Cerebellar nuclear complex (tissue), 1 donor: Measurements from ENCODE around the gene RAD51B.

Experiments
- DNase-seq, 2 experiments: peaks; one replicate each; lab custom pipeline; 2025; lab: John Stamatoyannopoulos, UW

The RAD51B gene

GRCh38 chr14:67900231-67900630 lies 80.7 kb downstream of the RAD51B start:
- no peak for DNase-seq

GRCh38 chr14:67908052-67908754 lies 88.6 kb downstream of the RAD51B start:
- DNase-seq: no peak

- DNase-seq: no peak
Measured at GRCh38 chr14:67911562-67911961, 92.0 kb downstream of the RAD51B start.

GRCh38 chr14:67916430-67916829 lies 96.9 kb downstream of the RAD51B start:
- DNase-seq: no peak

GRCh38 chr14:67917006-67917405 lies 97.4 kb downstream of the RAD51B start:
- no peak for DNase-seq

- DNase-seq: no peak
Measured at GRCh38 chr14:67918838-67919237, 99.3 kb downstream of the RAD51B start.

DNA sequence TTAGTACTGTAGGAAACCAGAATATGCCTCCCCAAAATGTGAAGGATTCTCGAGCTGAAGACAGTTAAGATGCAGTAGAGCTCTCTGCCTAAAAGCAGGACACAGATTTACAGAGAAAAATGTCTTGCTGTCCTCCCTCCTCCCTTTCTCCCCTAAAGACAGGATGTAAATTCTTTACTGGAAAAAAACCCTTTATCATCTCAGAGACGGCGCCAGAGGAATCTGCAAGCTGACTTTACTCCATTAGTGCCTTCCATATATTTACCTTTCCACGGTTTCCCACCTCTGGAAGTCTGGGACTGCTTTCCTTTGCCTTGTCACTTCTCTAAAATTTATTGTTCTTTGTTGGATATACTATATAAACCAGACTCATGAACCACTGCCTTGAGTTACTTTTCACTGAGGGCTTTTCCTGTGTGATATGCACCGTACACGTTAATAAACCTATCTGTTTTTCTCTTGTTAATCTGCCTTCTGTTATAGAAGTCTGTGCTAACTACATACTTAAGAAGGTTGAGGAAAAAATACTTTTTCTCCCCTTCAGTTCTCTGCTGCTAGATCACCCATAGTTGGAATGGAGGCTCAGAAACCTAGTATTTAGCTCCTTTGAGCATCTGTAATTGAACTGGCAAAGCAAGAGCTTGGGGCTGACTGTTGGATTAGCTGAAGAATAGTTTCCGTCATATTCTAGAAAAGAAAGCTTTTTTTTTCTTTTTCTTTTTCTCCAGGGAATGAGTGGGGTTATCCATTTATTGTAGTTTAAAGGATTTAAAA lies 99.9 kb downstream of the RAD51B start:
- DNase-seq: no peak

DNA sequence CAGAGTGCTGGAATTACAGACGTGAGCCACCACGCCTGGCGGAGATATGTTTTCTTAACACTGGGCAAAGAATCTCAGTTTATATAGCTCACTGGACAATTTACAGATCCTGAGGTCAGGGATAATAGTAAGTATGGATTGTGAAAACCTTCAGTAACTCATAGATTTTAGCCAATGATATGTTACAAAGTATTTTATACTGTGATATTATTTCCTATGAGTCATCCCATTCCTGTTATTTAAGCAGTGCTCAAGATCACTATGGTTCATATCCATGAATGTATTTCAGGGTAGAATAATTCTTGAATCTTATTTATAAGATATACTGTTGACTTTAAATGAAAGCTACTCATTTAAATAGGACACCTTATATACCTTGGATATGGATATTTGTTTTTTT lies 107.2 kb downstream of the RAD51B start:
- no peak for DNase-seq

DNA sequence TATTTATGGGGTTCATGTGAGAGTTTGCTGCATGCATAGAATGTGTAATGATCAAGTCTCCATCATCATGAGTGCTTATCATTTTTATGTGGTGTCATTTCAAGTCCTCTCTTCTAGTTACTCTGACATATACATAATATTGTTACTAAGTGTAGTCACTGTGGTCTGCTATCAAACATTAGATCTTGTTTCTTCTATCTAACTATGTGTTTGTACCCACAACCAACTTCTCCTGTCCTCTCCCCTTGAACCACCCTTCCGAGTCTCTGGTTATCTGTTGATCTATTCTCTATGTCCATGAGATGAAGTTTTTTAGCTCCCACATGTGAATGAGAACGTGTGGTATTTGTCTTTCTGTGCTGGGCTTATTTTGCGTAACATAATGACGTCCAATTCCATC lies 107.7 kb downstream of the RAD51B start:
- DNase-seq: no peak

GRCh38 chr14:67928375-67928774 lies 108.8 kb downstream of the RAD51B start:
- DNase-seq: no peak

DNA sequence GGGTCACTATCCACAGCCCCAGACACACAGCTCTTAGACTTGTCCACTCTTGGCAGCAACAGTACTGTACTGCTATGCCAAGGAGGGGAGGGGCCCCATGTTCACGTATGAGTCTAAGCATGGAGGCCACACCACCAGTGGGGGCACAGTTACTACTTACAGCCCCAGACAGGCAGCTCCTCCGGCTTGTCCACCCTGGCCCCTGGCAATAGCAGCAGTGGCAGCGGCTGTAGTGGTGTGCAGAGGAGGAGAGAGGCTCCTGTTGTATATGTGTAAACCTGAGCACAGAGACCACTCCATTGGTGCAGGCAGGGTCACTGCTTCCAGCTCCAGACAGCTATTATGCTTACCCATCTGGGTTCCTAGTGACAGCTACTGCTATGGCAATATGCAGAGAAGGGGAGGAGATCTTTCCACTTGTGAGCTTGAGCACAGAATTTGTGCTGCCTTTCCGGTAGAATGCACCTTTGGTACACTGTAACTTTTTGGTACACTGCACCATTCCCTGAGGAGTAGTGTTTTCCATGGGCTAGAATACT lies 113.2 kb downstream of the RAD51B start:
- no peak for DNase-seq

- DNase-seq: no peak
Measured at GRCh38 chr14:67933266-67933665, 113.7 kb downstream of the RAD51B start.

GRCh38 chr14:67934087-67934486 lies 114.5 kb downstream of the RAD51B start:
- DNase-seq: no peak

GRCh38 chr14:67934862-67935261 lies 115.3 kb downstream of the RAD51B start:
- no peak for DNase-seq

GRCh38 chr14:67935371-67935770 lies 115.8 kb downstream of the RAD51B start:
- DNase-seq: no peak

DNA sequence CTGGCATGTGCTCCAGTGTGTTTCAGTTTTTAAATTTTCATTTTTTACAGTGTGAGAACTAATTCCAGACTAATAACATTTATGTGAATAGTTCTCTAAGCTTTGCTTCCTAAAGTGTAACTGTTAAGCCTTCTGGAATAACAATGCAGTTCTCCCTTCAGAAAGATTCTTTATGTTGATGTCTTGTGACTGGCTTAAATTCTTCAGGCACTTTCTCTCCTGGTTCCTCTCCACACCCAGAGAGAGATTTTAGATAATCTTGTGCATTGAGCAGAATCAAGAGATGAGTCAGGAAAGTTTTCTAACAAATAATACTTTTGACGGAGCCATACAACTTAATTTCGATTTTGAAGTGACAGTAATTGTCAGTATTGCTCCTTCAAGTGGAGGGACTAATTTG lies 118.5 kb downstream of the RAD51B start:
- DNase-seq: no peak

DNA sequence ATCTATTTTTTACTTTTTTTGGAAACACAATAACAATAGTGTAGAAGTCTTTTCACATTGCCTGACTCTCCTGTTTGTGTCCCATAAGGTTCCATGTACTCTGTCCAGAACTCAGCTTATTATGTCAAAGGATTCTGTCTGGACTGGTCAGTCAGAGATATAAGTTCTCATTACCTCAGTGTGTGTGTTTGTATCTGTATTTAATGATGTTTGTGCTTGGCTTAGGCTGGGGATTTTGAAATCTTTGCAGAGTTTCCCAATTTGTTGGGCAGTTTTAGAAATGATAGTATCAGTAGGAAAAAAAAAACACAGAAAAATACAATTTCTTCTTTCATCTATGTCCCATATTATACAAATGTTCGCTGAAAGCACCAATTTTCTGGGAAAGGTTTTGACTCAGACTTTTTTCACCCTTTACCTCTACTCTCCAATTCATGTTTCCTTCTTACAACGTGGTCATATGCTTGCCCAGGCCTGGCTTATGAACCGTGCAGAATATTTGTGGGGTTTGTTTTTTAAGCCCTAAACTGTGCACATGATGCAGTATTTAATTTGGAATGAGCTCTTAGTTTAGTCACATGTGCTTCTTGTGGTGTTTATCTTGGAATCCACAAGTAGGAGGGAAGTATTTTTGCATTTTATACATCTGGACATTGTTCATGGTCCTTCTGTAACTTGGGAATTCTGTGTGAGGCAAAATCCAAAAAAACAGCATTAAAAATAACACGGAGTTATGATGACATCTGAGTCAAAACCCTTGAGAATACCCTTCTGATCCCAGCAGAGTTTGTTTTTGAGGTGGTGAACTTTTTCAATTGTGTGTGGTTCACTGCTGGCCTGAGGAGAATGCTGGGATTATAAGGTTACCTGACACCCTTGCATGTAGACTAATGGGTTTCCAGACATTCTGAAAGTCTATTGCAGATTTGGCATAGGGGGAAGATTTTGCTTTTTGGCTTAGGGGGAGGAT lies 121.2 kb downstream of the RAD51B start:
- DNase-seq: no peak

DNA sequence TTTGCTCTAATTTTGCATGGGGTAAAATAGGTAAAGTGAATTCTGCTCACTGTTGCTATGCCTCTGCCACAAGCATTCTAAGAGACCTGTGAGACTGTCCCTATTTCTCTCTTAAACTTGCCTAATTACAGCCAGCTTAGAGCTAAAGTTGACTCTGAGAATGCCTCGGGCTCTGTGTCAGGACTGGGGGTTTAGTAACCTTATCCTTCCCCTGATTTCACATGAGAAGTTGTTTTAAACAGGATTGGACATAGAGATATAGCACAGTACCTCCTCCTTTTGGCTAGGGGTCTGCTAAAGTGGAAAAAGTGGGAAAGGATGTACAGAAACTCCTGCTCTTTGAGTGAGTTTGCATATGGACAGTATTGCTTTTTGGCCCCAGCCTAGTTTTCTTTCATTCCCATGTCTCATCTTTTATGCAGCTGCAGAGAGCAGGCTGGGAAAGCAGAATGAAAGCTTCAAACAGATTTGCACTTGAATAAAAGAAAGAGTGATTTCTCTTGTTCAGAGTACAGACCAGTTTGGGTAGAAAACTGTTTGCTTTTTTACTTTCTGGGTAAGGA lies 122.0 kb downstream of the RAD51B start:
- DNase-seq: no peak

DNA sequence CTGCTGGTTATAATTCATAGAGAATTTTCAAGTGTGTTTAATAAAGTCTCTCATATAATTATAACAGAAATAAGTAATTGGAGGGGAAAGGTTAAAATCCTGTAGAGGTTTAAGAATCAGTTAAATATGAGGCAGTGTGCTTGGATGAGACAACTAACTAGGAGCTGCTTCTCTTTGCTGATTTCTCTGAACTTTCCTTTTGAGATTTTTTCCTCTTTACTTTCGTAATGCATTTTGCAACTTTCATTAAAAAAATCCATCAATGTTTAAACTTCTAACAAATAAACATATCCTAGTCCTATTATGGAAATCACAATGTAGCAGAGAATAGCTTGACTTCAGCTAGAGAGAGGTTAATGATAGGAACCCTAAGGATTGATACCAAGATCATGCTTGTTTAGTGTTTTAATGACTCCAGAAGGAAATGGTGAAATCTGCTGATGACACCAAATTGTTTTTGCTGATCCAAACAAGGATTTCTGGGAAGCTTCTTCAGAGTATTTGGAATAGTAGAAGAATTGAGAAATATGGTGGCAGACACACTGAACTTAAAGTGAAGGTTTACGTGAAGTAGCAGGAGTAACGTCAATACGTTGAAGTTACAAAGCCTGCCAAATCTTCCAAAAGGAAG lies 122.6 kb downstream of the RAD51B start:
- no peak for DNase-seq

- no peak for DNase-seq
Measured at GRCh38 chr14:67943947-67944346, 124.4 kb downstream of the RAD51B start.

DNA sequence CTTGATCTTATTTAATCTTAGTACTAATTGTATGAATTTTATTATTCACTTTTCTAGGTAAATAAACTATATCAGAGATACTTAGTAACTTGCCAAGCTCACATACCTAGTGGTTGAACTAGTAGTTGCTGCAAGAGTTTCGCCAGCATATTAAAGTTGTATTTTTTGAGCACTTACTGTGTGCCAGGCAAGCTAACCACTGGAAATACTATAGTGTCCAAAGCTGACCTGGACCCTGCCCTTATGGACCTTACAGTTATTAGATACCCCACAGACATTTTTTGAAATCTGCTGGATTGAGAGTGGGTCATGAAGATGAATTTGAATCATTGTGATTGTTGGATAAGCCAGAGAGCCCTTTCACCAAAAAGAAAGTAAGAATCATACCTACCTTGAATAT lies 125.0 kb downstream of the RAD51B start:
- DNase-seq: no peak
